NCI-H2196 (cell line): ENCODE measurements around the gene MARK1.
"Not testable (repeated sequence)": the region's sequence is repeated elsewhere in the genome, so short reads cannot be mapped to it uniquely, and the experiment has no call there.

Source experiments
- DNase-seq: peaks from one replicate; lab custom pipeline; 2025; ENCODE audit not compliant: unreplicated experiment; lab: John Stamatoyannopoulos, UW

The MARK1 gene

DNA sequence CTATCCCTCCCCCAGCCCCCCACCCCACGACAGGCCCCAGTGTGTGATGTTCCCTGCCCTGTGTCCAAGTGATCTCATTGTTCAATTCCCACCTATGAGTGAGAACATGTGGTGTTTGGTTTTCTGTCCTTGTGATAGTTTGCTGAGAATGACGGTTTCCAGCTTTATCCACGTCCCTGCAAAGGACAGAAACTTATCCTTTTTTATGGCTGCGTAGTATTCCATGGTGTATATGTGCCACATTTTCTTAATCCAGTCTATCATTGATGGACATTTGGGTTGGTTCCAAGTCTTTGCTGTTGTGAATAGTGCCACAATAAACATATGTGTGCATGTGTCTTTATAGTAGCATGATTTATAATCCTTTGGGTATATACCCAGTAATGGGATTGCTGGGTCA is 77.7 kb downstream of the MARK1 start:
- not testable (repeated sequence) for DNase-seq

GRCh38 chr1:220611100-220611499 is 83.2 kb downstream of the MARK1 start:
- not testable (repeated sequence) for DNase-seq

DNA sequence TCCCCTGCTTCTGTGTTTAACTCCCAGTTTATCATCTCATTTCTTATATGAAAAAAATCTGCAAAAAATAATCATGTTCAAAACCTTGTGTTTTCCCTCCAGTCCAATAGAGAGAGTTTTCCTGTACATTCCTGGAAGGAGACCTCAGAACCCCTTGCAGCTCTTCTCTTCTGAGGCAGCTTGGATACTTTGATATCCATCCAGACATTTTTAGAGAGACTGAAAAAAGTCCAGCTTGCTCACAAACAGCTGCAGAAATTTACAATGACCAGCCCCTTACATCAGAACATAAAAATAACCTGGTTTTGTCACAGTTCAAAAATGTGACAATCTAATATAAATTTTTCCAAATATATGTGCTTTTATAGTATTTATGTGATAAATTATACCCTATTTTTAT is 88.9 kb downstream of the MARK1 start:
- DNase-seq, result no peak

- DNase-seq, result no peak
Measured at GRCh38 chr1:220628431-220628830, 100.5 kb downstream of the MARK1 start.

- DNase-seq, result no peak
Measured at GRCh38 chr1:220631238-220631815, 103.4 kb downstream of the MARK1 start.

DNA sequence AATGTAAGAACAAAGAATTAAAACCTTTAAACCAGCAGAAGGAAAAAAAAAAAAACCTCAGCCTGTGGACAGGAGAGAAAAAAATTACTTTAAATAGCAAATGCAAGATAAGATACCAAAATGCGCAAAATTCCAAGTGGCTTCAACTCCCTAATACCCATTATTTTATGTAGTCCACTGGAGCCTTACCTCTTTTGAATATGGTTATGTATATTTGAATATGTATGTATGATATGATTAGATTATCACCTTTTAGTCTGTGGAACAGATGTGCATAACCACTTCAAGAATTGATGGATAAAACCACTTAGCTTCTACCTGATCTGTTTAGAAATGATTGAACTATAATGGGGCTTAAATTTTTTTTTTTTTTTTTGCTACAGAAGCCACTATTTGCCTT is 109.8 kb downstream of the MARK1 start:
- no peak for DNase-seq

DNA sequence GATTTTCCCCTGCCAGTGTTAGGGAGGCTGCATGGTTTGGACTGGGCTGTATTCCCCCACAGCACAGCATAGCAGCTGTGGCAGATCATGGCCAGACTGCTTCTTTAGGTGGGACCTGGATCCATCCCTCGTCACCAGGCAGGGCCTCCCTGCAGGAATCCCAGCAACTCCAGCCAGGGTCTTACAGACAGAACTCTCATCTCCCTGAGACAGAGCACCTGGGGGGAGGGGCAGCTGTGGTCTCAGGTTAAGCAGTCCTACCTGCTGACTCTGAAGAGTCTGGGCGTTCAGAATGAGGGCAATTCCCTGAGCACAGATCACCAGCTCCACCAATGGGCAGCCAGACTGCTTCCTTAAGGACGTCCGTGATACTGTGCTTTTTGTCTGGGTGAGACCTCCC is 114.3 kb downstream of the MARK1 start:
- no peak for DNase-seq

DNA sequence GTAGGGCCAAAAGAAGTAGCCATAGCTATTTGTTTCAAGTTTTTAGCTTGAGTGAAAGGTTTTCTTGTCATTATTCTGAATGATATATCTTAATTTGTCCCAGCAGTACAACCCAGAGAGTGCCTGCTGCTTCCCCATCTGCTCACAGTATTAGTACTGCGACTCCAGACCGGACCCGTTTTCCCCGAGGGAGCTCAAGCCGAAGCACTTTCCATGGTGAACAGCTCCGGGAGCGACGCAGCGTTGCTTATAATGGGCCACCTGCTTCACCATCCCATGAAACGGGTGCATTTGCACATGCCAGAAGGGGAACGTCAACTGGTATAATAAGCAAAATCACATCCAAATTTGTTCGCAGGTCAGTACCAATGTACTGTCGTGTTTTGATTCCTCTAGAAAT is 125.1 kb downstream of the MARK1 start:
- no peak for DNase-seq

DNA sequence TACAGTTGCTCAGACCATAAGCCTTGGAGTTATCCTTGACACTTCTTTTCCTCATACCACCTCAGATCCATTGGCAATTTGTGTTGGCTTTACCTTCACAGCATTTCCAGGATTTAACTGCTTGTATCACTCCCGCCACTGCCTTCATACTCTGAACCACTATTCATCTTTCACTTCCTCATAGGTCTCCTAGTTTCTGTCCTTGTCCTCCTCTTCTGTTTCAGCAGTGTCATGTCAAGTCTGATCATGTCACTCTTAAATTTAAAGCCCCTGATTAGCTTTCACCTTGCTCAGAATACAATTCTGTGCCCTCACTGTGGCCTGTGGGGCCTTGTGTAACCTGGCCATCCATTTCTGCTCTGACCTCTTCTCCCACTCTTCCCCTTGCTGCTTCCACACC is 127.6 kb downstream of the MARK1 start:
- DNase-seq, result no peak

- DNase-seq, result no peak
Measured at GRCh38 chr1:220655961-220656740, 128.2 kb downstream of the MARK1 start.

- DNase-seq, result no peak
Measured at GRCh38 chr1:220666349-220666748, 138.4 kb downstream of the MARK1 start.

DNA sequence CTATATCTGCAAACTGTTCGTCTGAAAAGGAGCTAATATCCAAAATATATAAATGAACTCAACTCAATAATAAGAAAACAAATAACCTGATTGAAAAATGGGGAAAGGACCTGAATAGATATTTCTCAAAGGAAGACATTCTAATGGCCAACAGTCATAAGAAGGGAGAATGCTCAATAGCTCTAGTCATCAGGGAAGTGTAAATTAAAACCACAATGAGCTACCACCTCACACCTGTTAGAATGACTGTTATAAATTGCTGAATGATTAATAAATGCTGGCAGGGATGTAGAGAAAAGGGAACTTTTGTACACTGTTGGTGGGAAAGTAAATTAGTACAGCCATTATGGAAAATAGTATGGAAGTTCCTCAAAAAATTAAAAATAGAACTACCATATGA is 141.1 kb downstream of the MARK1 start:
- no peak for DNase-seq

DNA sequence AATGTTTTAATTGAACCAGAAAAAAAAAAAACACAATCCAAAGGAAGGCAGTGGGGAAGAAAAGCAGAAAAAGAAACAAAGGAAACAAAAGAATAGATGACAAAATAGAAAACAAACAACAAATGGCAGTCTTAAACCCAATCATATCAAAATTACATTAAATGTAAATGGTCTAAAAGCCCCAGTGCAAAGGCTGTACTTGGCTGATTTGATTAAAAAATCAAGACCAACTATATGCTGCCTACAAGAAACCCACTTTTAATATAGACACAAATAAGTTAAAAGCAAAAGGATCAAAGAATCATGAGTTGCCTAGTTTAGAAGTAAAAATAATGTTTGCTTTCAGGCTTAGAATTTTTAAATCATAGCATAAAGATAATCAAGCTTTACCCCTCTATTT is 142.4 kb downstream of the MARK1 start:
- no peak for DNase-seq

- DNase-seq, result no peak
Measured at GRCh38 chr1:220673921-220674320, 146.0 kb downstream of the MARK1 start.

DNA sequence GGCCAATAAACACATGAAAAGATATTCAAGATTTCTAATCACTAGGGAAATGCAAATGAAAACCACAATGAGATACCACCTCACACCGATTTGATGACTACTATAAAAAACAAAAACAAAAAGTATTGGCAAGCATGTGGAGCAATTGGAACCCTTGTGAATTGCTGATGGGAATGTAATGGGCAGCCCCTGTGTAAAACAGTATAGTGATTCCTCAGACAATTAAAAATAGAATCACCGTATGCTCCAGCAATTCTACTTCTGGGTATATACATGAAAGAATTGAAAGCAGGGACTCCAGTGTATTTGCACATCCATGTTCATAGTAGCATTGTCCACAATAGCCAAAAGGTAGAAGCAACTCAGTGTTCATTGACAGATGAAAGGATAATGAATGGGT is 149.3 kb downstream of the MARK1 start:
- DNase-seq, result no peak

- DNase-seq, result peak; percentile 27
Measured at GRCh38 chr1:220680085-220680687, 152.2 kb downstream of the MARK1 start.

DNA sequence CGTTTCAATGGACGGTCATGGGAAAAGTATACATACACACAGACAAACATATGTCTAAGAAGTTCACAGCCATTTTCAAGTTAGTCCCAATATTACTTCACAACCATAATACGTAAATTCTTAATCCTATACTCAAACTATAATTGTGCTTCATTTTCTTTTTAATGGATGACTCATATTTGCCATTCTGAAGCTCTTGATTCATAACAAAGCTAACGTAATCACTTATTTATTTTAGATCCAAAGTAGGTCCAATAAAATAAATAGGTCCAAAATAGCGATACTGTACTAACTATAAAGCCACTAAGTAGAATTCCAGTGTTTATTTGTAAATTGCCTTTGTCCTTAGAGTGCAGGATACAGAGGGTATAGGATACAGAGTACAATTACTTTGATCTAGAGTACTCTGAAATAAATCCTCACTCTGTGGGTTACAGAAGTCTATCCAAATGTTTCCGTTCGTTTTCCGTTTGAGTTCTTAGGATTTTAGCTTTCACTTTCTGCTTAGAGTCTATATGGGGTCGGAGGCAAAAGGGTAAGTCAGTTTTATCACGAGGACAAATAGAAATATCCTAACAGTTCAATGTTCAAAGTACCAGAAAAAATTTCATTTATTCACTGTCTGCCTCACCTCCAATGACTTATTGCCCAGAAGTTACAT is 153.4 kb downstream of the MARK1 start:
- DNase-seq, result no peak

- DNase-seq, result no peak
Measured at GRCh38 chr1:220682901-220683576, 155.1 kb downstream of the MARK1 start.

DNA sequence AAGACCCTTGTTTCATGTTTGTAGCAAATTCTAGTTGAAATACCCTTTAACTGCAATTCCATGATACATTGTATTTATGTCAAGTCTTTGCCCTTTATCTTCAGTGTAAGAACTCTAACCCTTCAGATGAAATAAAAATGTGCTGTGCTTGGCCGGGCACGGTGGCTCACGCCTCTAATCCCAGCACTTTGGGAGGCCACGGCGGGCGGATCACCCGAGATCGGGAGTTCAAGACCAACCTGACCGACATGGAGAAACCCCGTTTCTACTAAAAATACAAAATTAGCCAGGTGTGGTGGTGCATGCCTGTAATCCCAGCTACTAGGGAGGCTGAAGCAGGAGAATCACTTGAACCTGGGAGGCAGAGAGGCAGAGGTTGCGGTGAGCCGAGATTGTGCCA is 155.8 kb downstream of the MARK1 start:
- not testable (repeated sequence) for DNase-seq

- DNase-seq, result no peak
Measured at GRCh38 chr1:220684890-220685289, 157.0 kb downstream of the MARK1 start.

- DNase-seq, result no peak
Measured at GRCh38 chr1:220685879-220686278, 157.9 kb downstream of the MARK1 start.
